ENCODE data around the gene LRGUK. TPM values are rescaled to one million over a fixed set of nuclear protein-coding genes. Genes with fewer than 3 reads are reported as not detected.

Gene LRGUK
- total RNA-seq, 1 experiment from 2014 or later: 0.49 TPM

DNA sequence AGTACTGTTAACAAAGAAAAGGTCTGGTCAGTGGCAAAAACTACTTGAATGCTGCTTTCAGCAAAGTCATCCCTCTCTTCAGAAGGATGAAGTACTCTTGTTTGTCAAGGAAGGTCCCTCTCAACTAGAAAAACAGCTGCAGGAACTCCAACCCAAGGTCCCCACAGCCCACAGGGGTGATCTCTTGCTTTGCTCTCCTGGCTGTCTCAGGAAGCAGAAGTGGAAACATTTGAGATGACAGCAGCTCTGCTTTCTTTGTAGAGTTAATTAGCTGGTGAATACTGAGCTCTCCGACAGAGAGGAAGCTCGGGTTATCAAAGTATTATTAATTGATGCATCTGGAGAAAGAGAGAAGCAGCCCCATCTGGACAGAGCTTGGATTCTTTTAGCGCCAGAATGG, 25.4 kb upstream of the LRGUK start:
- Histone ChIP-seq H2AFZ (ENCODE audit: low read depth, low read length, poor library complexity, severe bottlenecking) (no peak overlapping the region), H3K4me3 (replicated peaks in 1 of 2; ENCODE audit: low read depth in 1 of 2, low read length in 2 of 2) (no peak overlapping the region), H3K27me3 (ENCODE audit: insufficient read depth, low read length) (no peaks in the 10 kb centered on the region), H3K9ac (ENCODE audit: low read length) (no peak overlapping the region), H3K4me1 (ENCODE audit: control insufficient read depth in 1 of 2, insufficient read depth in 2 of 2, low read length in 2 of 2) (no peaks in the 10 kb centered on the region), H3K9me3 (ENCODE audit: control insufficient read depth in 1 of 2, insufficient read depth in 1 of 2, low read depth in 1 of 2, low read length in 2 of 2) (no peaks in the 10 kb centered on the region), H3K27ac (ENCODE audit: low read depth, low read length) (no peak overlapping the region), H3K9me2 (ENCODE audit: insufficient read depth) (no peaks in the 10 kb centered on the region), H4K20me1 (ENCODE audit: insufficient read depth) (no peaks in the 10 kb centered on the region), H3K79me2 (ENCODE audit: insufficient read depth, low read length) (no peaks in the 10 kb centered on the region), H3K4me2 (ENCODE audit: low read length) (no peak overlapping the region), H3K36me3 (ENCODE audit: control insufficient read depth in 1 of 2, insufficient read depth in 2 of 2, low read length in 2 of 2) (no peaks in the 10 kb centered on the region)
- TF ChIP-seq EGR1 (IDR thresholded peaks at IDR 0.05; ENCODE audit: low read depth) (no peak), SP1 (IDR thresholded peaks at IDR 0.05; ENCODE audit: low read depth) (no peak), CBX3 (IDR thresholded peaks at IDR 0.05; ENCODE audit: low read depth) (no peak), SRF (IDR thresholded peaks at IDR 0.05; ENCODE audit: low read depth) (no peak), JUND (IDR thresholded peaks at IDR 0.05) (no peak), TCF7L2 (IDR thresholded peaks at IDR 0.05; ENCODE audit: borderline replicate concordance, extremely low read depth, insufficient read depth, insufficient read length) (no peak), ELF1 (IDR thresholded peaks at IDR 0.05; ENCODE audit: borderline replicate concordance, low read depth) (no peak), ZNF274 (IDR thresholded peaks at IDR 0.05; ENCODE audit: low read depth, low read length) (no peak), YY1 (IDR thresholded peaks at IDR 0.05; ENCODE audit: extremely low read depth, insufficient replicate concordance, low read depth, low read length) (no peak), CEBPB (IDR thresholded peaks at IDR 0.05; ENCODE audit: low read depth) (no peak), SIN3A (IDR thresholded peaks at IDR 0.05; ENCODE audit: low read depth) (no peak), FOSL1 (IDR thresholded peaks at IDR 0.05; ENCODE audit: low read depth) (no peak), EZH2phosphoT487 (IDR thresholded peaks at IDR 0.05; ENCODE audit: borderline replicate concordance) (no peak)
- TF ChIP-seq, protein P1, sequence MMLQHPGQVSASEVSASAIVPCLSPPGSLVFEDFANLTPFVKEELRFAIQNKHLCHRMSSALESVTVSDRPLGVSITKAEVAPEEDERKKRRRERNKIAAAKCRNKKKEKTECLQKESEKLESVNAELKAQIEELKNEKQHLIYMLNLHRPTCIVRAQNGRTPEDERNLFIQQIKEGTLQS (IDR thresholded peaks at IDR 0.05): no peak
- TF ChIP-seq, protein P2, sequence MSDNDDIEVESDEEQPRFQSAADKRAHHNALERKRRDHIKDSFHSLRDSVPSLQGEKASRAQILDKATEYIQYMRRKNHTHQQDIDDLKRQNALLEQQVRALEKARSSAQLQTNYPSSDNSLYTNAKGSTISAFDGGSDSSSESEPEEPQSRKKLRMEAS (IDR thresholded peaks at IDR 0.05): no peak
- ChIA-PET RAD21 (ENCODE audit: low non-redundant PET in 1 of 2, low total read pairs in 2 of 2, uncharacterized antibody in 2 of 2, unreplicated experiment in 2 of 2) (no interaction called here), CTCF (no interaction called here), POLR2A (no interaction called here)
- ATAC-seq (no peak), DNase-seq (ENCODE audit: low read depth, low spot score) (no peak)
- no TSS peak for BruUV-seq (replicated peaks)
- intact Hi-C loops (cut with micrococcal nuclease): no loop called here

Data from HCT116 (cell line).